ENCODE measurements around the gene SPART.
"Not testable (repeated sequence)": the region's sequence is repeated elsewhere in the genome, so short reads cannot be mapped to it uniquely, and the experiment has no call there.

SPART gene

GRCh38 chr13:36299469-36299868 lies 46.7 kb downstream of the SPART start:
- ATAC-seq; H3K9me3 Mint-ChIP-seq; H3K4me3 Mint-ChIP-seq; H3K27ac Mint-ChIP-seq; H3K4me1 Mint-ChIP-seq; DNase-seq (ENCODE audit: low spot score in 2 of 2); H3K36me3 Mint-ChIP-seq: not testable (repeated sequence)

DNA sequence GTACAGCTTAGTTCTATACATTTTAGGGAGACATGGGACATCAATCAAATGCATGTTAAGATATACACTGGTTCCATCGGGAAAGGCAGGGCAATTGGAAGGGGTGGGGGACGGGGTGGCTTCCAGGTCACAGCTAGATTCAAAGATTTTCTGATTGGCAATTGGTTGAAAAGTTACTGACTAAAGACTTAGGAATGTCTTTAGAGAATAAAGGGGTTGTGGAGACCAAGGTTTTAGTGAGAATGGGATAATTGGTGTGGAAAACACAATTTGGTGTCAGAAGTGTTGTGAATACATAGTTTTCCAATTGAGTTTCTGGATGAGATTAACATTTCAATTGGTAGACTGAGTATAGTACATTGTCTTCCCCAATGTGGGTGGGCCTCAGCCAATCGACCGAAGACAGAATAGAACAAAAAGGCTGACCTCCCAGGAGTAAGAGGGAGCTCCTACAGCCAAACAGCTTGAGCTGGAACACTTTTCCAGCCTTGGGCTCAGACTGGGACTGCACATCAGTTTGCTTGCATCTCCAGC lies 47.6 kb downstream of the SPART start:
- Mint-ChIP-seq H3K36me3 (no peaks in the 10 kb centered on the region), H3K27ac (no peak overlapping the region), H3K9me3 (no peaks in the 10 kb centered on the region), H3K4me3 (peak overlapping the region; percentile 69), H3K4me1 (peaks cover 6% of the 10 kb centered on the region)
- ATAC-seq = no peak
- DNase-seq (ENCODE audit: low spot score in 2 of 2) = no peak

DNA sequence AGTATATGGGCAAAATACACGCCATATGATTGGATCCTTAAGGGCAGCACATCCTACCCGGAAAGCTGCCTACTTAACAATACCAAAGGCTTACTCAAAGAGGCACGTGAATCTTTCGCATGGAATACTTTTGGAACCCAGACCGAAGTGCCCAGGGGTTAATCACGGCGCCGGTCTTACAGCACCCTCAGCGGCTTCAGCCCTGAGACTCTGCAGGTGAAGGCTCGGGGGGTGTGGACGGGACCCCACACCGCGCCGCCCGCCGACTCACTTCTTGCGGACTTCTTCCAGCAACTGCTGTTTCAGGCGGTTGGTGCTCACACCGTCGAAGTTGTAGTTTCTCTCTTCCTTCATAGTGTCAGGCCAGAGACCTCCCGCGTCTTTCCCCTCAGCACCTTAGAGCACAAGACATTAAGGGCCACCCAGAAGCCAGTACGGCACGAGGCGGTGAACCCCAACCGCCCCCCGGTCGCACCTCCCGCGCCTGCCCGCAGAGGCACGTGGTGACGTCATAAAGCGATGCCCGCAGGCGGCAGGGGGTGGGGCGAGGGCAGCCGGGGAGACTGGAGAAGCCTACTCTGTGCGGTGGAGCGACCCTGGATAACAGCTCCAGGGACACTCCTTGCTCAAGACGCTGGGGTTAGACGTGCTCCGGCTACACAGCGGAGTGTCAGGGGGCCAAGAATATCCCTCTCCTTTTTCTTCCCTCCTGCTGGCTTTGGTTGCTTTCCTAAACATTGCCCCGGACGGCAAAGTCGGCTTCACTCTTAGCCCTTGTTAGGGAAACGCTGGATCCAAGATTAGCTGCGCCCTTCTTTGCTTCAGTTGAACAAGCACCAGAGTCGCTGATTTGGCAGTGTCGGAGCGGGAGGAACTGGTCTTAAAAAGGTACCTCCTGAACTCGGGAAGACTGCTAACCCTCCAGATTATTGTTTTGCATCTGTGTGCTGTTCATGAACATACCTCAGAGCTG lies 48.5 kb downstream of the SPART start, which contains the start of gene CCDC169:
Gene CCDC169 (minus strand): TSS at position 449 of the 973 bp plus-strand sequence. CDS start 95 bp downstream, at position 354.
- Mint-ChIP-seq H3K4me3 (peak within 1 kb of the TSS; percentile 69), H3K36me3 (no peaks in the 10 kb centered on the region), H3K27ac (no peak within 1 kb of the TSS), H3K9me3 (no peaks in the 10 kb centered on the region), H3K4me1 (peaks cover 6% of the 10 kb centered on the region)
- ATAC-seq (peak; percentile 80), DNase-seq (ENCODE audit: low spot score in 2 of 2) (peak in 1 of 2 donors; percentile 8)

DNA sequence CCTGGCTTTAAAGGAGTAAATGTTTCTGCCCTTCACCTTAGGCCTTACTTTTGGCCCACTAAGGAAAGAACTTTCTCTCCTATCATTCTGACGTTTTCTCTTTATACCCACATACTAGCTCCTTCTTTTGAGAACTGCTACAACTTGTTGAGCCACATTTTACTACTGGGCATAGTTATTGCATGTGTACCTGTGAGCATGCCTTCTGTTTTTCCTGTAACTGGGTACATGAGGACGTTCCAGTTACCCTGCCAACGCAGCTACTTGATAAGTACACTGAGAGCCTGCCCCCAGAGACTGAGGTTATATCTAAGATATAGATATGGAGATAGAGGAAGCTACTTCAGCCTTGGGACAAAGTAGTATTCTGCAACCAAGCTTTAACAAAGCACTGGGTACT lies 52.1 kb downstream of the SPART start:
- Mint-ChIP-seq H3K36me3 (no peaks in the 10 kb centered on the region), H3K27ac (no peak overlapping the region), H3K4me1 (peaks cover 6% of the 10 kb centered on the region), H3K4me3 (no peak overlapping the region), H3K9me3 (no peaks in the 10 kb centered on the region)
- no peak for DNase-seq (ENCODE audit: low spot score in 2 of 2)
- ATAC-seq = no peak

- H3K36me3 Mint-ChIP-seq = no peaks in the 10 kb centered on the region
- DNase-seq (ENCODE audit: low spot score in 2 of 2) = no peak
Observed at GRCh38 chr13:36293497-36293896, 52.7 kb downstream of the SPART start.

DNA sequence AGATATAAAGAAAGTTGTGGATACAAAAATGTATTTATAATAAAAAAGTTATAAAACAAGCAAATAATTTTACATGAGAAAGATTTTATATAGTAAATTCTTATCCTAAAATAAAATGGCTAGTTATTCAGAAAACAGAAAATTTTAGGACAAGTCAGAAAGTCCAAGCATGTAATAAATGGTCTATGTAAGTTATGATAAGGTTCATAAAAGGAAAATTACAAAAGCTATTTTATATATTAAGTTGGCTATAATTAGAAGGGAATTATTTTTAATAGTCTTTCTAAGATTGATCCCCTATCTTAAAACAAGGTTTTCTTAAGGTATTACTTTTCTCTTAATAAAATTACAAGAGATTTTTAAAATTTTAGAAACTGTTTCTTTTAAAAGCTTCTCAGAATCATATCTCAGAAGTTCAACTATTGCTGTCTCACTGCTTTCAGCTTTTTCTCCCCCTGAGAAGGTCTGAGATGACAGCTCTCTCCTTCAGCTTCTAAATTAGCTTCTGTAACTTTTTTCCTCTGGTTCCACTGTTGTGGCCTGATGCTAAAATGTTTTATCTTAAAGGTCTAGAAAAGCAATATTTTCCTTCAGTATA lies 57.3 kb downstream of the SPART start:
- DNase-seq (ENCODE audit: low spot score in 2 of 2) (no peak), ATAC-seq (no peak)
- H3K4me3 Mint-ChIP-seq = no peak overlapping the region
- H3K36me3 Mint-ChIP-seq = no peaks in the 10 kb centered on the region
- H3K9me3 Mint-ChIP-seq = no peaks in the 10 kb centered on the region
- no peaks in the 10 kb centered on the region for H3K4me1 Mint-ChIP-seq
- no peak overlapping the region for H3K27ac Mint-ChIP-seq

More at GRCh38 chr13:36293497-36293896, 52.7 kb downstream of the SPART start:
- no peak overlapping the region for H3K27ac Mint-ChIP-seq
- H3K4me1 Mint-ChIP-seq = peaks cover 6% of the 10 kb centered on the region
- H3K4me3 Mint-ChIP-seq = no peak overlapping the region
- ATAC-seq = no peak
- H3K9me3 Mint-ChIP-seq = no peaks in the 10 kb centered on the region

DNA sequence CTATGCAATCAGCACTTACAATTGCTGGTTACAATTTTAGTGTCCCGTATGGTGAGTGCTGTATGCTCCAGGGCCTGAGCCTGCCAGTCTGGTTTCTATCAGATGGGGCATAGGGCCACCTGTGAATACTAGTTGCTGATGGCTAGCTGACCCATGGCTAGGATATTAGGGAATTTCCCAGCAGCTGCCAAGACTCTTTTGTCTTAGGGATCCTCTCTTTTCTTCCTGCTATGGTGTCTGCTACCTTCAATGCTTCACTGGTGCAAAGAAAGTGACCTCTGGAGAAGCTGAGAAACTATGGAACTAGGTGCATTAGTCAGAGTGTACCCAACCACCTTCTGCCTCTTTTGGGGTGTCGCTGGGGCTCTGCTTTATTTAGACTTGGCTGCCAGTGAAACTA lies 60.2 kb downstream of the SPART start:
- no peak for ATAC-seq
- Mint-ChIP-seq H3K4me1 (no peaks in the 10 kb centered on the region), H3K27ac (no peak overlapping the region), H3K9me3 (no peaks in the 10 kb centered on the region), H3K36me3 (no peaks in the 10 kb centered on the region), H3K4me3 (no peak overlapping the region)
- no peak for DNase-seq (ENCODE audit: low spot score in 2 of 2)

DNA sequence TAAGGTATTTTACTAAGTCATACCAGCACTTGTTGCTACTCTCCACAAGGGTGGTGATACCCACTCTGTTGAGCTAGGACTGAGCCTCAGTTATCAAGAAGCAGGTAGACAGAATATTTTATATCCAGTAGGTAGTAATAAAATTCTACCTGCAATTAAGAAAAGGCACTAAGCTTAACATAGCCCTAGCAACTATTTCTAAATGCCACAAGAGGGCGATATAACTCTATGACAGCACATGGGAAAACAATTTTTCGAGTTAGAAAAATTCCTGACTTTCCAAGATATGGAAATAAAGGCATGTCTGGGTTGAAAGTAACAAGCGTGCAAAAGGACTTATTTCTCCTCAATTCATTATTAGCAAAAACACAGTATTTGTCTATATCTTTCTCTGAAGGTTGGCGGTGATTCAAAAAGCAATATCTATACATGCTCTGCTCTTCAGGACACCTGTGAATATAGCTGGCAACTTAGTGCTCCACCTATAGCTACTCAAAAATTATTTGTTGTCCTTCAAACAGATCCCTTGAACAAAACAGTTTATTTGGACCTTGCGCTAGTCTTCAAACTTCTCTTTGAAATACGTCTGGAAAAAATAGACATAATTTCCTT lies 63.3 kb downstream of the SPART start:
- Mint-ChIP-seq H3K4me1 (no peaks in the 10 kb centered on the region), H3K4me3 (no peak overlapping the region), H3K9me3 (no peaks in the 10 kb centered on the region), H3K27ac (no peak overlapping the region), H3K36me3 (no peaks in the 10 kb centered on the region)
- ATAC-seq = no peak
- DNase-seq (ENCODE audit: low spot score in 2 of 2) = no peak

DNA sequence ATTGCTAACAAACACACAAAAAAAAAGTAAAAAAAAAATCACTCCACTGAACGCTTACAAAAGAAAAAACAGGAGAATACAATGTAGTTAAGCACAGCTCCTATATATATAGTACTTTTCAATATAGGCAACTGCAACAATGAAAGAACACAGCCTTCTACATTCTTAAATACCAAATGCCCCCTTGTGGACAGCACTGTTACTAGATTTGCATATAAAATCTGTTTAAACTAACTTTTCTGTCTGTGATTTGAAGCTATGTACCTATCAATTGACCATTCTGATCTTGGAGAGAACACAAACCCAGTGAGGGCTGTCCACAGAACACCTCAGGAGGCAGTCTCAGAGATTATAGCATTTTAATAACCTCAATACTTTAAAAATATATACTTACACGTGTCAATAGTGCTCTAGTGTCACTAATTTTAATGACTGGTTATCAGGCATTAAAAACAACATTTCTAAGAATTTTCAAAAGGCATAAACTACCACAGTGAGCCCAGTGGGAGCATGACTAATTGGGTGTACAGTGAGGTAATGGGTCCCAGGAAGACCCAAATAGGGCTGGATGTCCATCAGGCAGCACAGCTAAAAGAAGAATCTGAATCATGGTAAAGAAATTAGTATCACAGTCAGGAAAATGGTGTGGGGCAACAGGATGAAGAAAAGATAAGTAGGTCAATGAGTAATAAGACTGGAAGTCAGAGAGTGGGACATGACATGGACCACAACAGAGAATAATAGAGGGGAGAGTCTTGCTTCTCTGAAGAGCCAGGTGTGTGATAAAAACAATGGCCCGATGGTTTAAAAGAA lies 70.8 kb downstream of the SPART start:
- ATAC-seq (no peak), DNase-seq (ENCODE audit: low spot score in 2 of 2) (no peak)
- Mint-ChIP-seq H3K27ac (no peak overlapping the region), H3K4me1 (no peaks in the 10 kb centered on the region), H3K36me3 (no peaks in the 10 kb centered on the region), H3K9me3 (no peaks in the 10 kb centered on the region), H3K4me3 (no peak overlapping the region)

DNA sequence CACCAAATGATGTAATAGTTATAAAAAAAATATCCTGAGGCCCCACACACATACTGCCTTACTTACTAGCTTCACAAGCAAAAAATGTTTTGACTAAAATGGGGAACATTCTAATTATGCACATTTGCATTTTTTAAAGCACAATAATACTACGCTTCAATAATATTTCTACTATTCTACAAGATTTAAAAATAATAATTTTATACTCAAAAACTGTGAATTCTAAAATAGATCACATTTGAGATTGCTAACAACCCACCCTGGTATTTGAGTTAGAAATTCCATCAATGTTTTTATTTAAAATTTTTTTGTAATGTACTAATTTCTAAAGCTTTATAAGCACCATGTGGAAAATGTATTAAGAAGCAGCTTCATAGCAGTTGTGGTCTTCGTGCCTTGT lies 72.8 kb downstream of the SPART start:
- no peak for ATAC-seq
- Mint-ChIP-seq H3K27ac (no peak overlapping the region), H3K36me3 (no peaks in the 10 kb centered on the region), H3K9me3 (no peaks in the 10 kb centered on the region), H3K4me3 (no peak overlapping the region), H3K4me1 (no peaks in the 10 kb centered on the region)
- no peak for DNase-seq (ENCODE audit: low spot score in 2 of 2)

GRCh38 chr13:36261976-36262375 lies 84.2 kb downstream of the SPART start:
- no peak for DNase-seq (ENCODE audit: low spot score in 2 of 2)
- no peaks in the 10 kb centered on the region for H3K36me3 Mint-ChIP-seq
- no peaks in the 10 kb centered on the region for H3K4me1 Mint-ChIP-seq
- H3K27ac Mint-ChIP-seq = no peak overlapping the region
- no peaks in the 10 kb centered on the region for H3K9me3 Mint-ChIP-seq
- no peak for ATAC-seq
- H3K4me3 Mint-ChIP-seq = no peak overlapping the region

GRCh38 chr13:36261011-36261410 lies 85.2 kb downstream of the SPART start:
- no peaks in the 10 kb centered on the region for H3K4me1 Mint-ChIP-seq
- DNase-seq (ENCODE audit: low spot score in 2 of 2) (no peak), ATAC-seq (no peak)
- H3K9me3 Mint-ChIP-seq = no peaks in the 10 kb centered on the region
- H3K4me3 Mint-ChIP-seq = no peak overlapping the region
- no peak overlapping the region for H3K27ac Mint-ChIP-seq
- H3K36me3 Mint-ChIP-seq = no peaks in the 10 kb centered on the region

GRCh38 chr13:36259361-36260137 lies 86.6 kb downstream of the SPART start:
- DNase-seq (ENCODE audit: low spot score in 2 of 2) = no peak
- Mint-ChIP-seq H3K36me3 (no peaks in the 10 kb centered on the region), H3K4me1 (no peaks in the 10 kb centered on the region), H3K4me3 (no peak overlapping the region), H3K27ac (no peak overlapping the region), H3K9me3 (no peaks in the 10 kb centered on the region)
- no peak for ATAC-seq

DNA sequence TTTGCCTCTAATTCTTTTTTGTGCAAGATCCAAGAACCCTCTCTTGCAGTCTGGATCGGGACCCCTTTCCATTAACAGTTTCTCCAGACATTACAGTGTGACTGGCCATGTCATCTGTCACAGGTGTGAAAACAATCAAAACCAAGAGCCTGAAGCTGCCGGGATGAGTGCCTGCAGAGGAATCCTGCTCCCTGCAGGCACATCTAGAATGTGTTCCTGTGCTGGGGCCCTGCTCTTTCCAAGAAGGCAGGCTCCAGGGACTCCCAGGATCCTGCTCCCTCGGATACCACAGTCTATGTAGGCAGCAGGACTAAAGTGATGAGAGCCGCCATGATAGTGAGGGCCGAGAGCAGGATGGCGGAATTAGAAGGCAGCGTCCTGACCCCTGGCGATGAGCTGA lies 87.4 kb downstream of the SPART start:
- H3K4me3 Mint-ChIP-seq = no peak overlapping the region
- H3K36me3 Mint-ChIP-seq = no peaks in the 10 kb centered on the region
- no peak overlapping the region for H3K27ac Mint-ChIP-seq
- DNase-seq (ENCODE audit: low spot score in 2 of 2) (no peak), ATAC-seq (no peak)
- no peaks in the 10 kb centered on the region for H3K4me1 Mint-ChIP-seq
- no peaks in the 10 kb centered on the region for H3K9me3 Mint-ChIP-seq
